ENCODE results near the gene LAMA5. TPM values are rescaled to one million over a fixed set of nuclear protein-coding genes. Genes with fewer than 3 reads are reported as not detected.

LAMA5 gene
- total RNA-seq, 1 experiment from 2014 or later, result 266 TPM

DNA sequence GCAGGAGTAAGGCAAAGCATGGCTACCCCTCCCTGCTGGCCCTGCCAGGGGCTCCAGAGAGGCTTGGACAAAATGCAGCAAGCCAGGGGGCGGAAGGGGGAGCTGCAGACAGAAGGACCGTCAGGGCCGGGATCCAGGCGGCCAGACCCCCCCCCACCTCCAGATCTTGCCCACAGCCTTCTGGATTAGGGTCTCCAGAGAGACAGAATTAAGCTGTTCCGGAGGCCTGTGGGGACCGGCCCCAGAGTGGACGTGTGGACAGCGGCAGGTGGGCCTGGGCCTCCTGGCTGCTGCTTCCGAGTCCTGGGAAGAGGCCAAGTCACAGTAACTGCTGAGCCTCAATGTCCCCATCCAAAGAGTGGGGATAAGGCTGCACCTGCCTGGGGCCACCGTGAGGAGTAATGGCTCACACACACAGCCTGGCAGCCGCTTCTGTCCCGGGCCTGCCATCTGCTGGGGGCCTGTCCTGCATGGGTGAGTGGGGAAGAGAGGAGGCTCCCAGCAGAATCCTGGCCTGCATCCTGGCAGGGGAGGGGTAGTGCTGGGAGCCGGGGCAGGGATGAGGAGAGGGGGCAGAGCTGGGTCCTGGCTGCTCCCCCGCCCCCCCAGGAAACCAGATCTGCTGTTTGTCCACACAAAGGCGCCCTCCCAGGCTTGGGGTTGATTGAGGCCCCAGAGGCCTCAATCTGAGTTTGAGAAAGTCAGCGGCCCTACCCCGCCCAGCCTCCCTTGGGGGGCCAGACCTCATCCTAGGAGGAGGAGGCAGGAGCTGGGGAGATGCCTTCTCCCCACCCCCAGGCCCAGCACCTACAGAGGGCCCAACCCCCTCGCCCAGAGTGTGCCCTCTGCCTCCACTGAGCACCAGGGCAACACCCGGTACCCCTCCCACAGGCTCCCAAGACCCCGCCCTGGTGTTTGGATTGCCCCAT, 3.9 kb downstream of the LAMA5 start:
- Mint-ChIP-seq H3K36me3 (ENCODE audit: insufficient read depth, unreplicated experiment) (peaks cover 35% of the 10 kb centered on the region), H3K27ac (ENCODE audit: low read depth, unreplicated experiment) (no peak overlapping the region), H3K4me1 (ENCODE audit: insufficient read depth, unreplicated experiment) (peaks cover 46% of the 10 kb centered on the region), H3K27me3 (ENCODE audit: insufficient read depth, unreplicated experiment) (no peaks in the 10 kb centered on the region), H3K9me3 (ENCODE audit: unreplicated experiment) (no peaks in the 10 kb centered on the region), H3K4me3 (ENCODE audit: unreplicated experiment) (peak overlapping the region; percentile 80)
- DNase-seq (ENCODE audit: unreplicated experiment), result peak; percentile 42
- ChIA-PET CTCF (interaction anchor here (0.6 to 8.3 kb wide), 12 partner anchors 11 to 173 kb away, joined by 3 to 87 read pairs (median 6); partner anchors contain the start of genes ADRM1 and RPS21), POLR2A (interaction anchor here (0.7 to 12.9 kb wide), 8 partner anchors 6 to 431 kb away, joined by 3 to 347 read pairs (median 117); partner anchors contain the start of genes ADRM1 and RPS21)
- no TSS peak for BruUV-seq (replicated peaks)
- intact Hi-C loops (cut with micrococcal nuclease), result no loop called here
- TF ChIP-seq, protein P1, sequence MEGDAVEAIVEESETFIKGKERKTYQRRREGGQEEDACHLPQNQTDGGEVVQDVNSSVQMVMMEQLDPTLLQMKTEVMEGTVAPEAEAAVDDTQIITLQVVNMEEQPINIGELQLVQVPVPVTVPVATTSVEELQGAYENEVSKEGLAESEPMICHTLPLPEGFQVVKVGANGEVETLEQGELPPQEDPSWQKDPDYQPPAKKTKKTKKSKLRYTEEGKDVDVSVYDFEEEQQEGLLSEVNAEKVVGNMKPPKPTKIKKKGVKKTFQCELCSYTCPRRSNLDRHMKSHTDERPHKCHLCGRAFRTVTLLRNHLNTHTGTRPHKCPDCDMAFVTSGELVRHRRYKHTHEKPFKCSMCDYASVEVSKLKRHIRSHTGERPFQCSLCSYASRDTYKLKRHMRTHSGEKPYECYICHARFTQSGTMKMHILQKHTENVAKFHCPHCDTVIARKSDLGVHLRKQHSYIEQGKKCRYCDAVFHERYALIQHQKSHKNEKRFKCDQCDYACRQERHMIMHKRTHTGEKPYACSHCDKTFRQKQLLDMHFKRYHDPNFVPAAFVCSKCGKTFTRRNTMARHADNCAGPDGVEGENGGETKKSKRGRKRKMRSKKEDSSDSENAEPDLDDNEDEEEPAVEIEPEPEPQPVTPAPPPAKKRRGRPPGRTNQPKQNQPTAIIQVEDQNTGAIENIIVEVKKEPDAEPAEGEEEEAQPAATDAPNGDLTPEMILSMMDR (IDR thresholded peaks at IDR 0.05; ENCODE audit: unreplicated experiment), result peak; percentile 20

DNA sequence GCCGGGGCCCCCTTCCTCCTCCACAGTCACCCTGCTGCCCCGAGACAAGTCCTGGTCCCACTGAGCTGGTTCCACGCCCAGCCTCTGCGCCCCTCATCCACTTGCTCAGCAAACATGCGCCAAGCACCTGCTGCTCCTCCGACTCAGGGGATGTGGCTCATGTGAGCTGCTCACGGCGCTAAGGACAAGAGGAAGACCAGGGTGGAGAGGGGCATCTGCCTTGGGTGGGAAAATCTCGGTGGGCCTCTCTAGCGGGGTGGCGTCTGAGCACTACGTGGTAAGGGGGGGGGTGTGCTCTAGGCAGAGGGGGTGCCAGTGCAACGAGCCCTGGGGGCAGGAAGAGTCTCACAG, 4.5 kb downstream of the LAMA5 start:
- intact Hi-C loops (cut with micrococcal nuclease), result no loop called here
- Mint-ChIP-seq H3K4me1 (ENCODE audit: insufficient read depth, unreplicated experiment) (peaks cover 45% of the 10 kb centered on the region), H3K27me3 (ENCODE audit: insufficient read depth, unreplicated experiment) (no peaks in the 10 kb centered on the region), H3K27ac (ENCODE audit: low read depth, unreplicated experiment) (no peak overlapping the region), H3K36me3 (ENCODE audit: insufficient read depth, unreplicated experiment) (peaks cover 35% of the 10 kb centered on the region), H3K9me3 (ENCODE audit: unreplicated experiment) (no peaks in the 10 kb centered on the region), H3K4me3 (ENCODE audit: unreplicated experiment) (peak overlapping the region; percentile 61)
- TF ChIP-seq, protein P1 (IDR thresholded peaks at IDR 0.05; ENCODE audit: unreplicated experiment), result no peak
- no TSS peak for BruUV-seq (replicated peaks)
- peak; percentile 21 for DNase-seq (ENCODE audit: unreplicated experiment)
- ChIA-PET POLR2A (interaction anchor here (0.7 to 12.9 kb wide), 6 partner anchors 12 to 281 kb away, joined by 3 to 347 read pairs (median 155); partner anchors contain the start of genes ADRM1 and RPS21), CTCF (interaction anchor here (0.6 to 8.3 kb wide), 8 partner anchors 11 to 172 kb away, joined by 3 to 87 read pairs (median 4); no protein-coding TSS in a partner anchor)

DNA sequence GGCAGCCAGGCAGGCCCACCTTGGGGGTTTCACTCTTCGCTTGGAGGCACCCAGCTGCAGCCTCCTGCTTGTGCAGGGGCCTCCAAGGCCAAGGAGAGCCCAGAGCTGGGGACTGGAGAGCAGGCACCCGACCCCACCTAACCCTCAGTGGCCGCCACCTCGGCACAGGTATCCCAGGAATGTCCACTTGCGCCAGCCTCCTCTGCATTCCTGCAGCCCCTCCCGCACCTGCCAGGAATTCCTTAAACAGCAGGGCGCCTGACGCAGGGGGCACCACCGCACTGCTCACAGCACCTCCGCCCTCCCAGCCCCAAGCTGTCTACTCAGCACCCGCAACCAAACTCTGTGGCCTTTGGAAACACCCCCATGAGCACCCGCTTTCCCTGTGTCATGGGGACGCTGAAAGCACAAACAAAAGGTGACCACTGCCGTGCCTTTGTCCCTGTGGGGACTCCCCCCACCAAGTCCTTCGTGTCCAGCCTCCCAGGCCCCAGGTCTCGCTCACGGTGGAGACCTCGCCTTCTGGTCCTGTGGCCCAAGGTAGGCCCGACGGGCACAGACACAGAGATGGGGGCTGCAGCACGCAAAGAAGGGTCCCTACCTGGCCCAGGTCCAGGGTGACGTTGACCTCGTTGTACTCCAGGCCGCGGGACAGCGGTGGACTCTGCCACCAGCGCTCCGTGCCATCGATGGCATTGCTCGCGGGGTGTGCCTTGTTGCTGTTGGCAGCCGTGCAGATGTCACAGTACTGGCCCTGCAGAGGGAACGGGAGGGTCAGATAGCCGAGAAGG, 5.1 kb downstream of the LAMA5 start:
- ChIA-PET CTCF (interaction anchor here (0.6 to 8.3 kb wide), 6 partner anchors 10 to 171 kb away, joined by 3 to 87 read pairs (median 5); no protein-coding TSS in a partner anchor), POLR2A (interaction anchor here (0.7 to 12.9 kb wide), 9 partner anchors 8 to 281 kb away, joined by 3 to 347 read pairs (median 10); partner anchors contain the start of genes ADRM1 and RPS21)
- peak; percentile 64 for DNase-seq (ENCODE audit: unreplicated experiment)
- Mint-ChIP-seq H3K4me1 (ENCODE audit: insufficient read depth, unreplicated experiment) (peaks cover 45% of the 10 kb centered on the region), H3K9me3 (ENCODE audit: unreplicated experiment) (no peaks in the 10 kb centered on the region), H3K27me3 (ENCODE audit: insufficient read depth, unreplicated experiment) (no peaks in the 10 kb centered on the region), H3K27ac (ENCODE audit: low read depth, unreplicated experiment) (no peak overlapping the region), H3K4me3 (ENCODE audit: unreplicated experiment) (peak overlapping the region; percentile 61), H3K36me3 (ENCODE audit: insufficient read depth, unreplicated experiment) (peaks cover 35% of the 10 kb centered on the region)
- no TSS peak for BruUV-seq (replicated peaks)
- TF ChIP-seq, protein P1 (IDR thresholded peaks at IDR 0.05; ENCODE audit: unreplicated experiment), result no peak
- intact Hi-C loops (cut with micrococcal nuclease), result no loop called here
